GM21723 (cell line): ENCODE data around the gene HGD.

Source experiments
- ATAC-seq: cut with Tn5 transposase; IDR thresholded peaks from one replicate; pipeline ENCODE4 v1.9.1; 2021; ENCODE audit warnings: mild to moderate bottlenecking, moderate library complexity; ENCODE audit not compliant: unreplicated experiment

Gene HGD

DNA sequence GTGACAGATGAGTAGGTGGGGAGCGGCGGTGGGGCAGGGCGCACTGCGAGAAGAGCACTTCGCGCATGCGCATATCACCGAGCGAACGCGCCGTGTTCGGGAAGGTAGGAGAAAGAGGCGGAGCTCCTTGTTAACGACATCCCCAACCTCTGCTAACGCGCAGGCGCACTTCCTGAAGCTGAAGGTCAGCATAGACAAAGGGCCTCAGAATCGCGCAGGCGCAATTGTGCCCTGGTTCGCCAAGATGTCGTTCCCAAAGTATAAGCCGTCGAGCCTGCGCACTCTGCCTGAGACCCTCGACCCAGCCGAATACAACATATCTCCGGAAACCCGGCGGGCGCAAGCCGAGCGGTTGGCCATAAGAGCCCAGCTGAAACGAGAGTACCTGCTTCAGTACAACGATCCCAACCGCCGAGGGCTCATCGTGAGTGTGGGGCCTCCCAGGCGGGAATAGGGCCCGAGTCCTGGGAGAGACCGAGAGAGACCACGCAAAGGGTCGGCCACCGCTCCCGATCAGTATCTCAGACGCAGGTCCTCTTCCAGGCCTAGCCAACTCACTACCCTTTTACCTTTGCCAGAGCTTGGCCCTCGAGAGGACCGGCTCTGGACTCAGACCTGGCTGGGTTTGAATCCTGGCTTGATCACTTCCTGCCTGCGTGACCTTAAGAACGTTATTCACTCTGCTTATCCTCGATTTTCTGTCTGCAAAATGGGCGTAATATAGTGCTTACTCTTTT lies 85.8 kb downstream of the HGD start, which contains the start of gene NDUFB4:
TSS of gene NDUFB4 (plus strand) at position 221 of the 737 bp plus-strand sequence. CDS start at position 245, 24 bp downstream.
- ATAC-seq, result peak; percentile 94

- ATAC-seq, result no peak
Measured at GRCh38 chr3:120595788-120596115, 86.3 kb downstream of the HGD start.

DNA sequence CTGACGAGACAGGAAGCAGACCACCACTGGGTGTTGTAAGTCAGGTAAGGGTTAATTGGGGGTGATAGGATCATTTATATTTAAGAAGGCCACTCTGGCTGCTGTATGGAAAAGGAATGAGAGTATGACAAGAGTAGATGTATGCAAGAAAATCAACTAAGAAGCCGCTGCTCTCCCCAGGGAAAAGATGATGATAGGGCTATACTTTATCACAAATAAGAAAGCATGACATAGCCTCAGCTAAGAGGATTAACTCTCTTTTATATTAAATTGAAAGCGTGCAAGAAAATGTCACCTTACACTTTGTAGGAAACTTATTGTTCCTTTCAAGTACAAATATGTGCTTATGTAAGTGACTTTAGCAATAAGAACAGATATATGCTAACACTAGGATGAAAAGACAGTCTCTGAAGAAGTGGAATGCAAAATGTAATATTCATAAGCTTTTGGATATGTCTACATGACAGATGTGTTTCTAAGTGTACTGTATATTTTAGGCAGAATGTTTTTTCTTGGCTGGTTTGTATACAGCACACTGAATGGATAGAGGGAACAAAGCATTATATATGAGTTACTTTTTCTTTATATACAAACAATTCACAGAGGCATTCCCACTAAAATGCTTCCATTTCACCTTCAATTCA lies 94.6 kb downstream of the HGD start:
- no peak for ATAC-seq
